Measurements from ENCODE around the gene NPC2.

The NPC2 gene

DNA sequence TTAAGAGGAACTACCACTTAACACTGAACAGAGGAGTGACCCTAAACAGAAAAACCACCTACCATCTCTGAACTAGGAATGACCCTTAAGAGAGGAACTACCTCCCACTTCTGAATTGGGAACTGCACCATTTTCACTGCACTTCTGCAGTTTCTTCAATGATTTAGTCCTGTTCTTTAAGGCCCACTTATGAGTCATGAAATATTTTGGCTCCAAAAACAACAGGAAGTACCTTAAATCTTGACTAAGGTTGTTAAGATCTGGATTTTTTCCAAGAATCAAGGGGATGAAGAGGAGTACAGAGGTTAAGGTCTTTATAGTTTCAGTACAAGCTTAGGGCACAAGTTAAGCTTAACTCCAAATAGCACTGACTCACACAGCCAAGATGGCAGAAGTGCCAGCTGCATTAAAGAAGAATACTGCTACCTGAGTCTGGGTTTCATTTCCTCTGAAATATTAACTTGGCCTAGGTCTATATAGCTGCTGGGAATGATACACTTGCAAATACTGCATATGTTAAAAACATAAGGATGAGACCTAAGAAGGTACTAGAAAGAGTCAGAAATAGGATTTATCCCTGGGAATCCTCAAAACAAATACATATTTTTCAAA lies 4.2 kb downstream of the NPC2 start:
- no peak overlapping the region for H3K4me3 ChIP-seq (ENCODE audit: low read length)
- H3K4me1 ChIP-seq (ENCODE audit: insufficient read depth, low read length): peaks cover 11% of the 10 kb centered on the region
- H3K27me3 ChIP-seq (ENCODE audit: insufficient read depth, low read length): no peaks in the 10 kb centered on the region
- peaks cover 14% of the 10 kb centered on the region for H3K36me3 ChIP-seq (ENCODE audit: insufficient read depth, low read length)
- H2AFZ ChIP-seq (ENCODE audit: low read depth, low read length): no peak overlapping the region
- no peaks in the 10 kb centered on the region for H3K9me3 ChIP-seq (ENCODE audit: low read length)

DNA sequence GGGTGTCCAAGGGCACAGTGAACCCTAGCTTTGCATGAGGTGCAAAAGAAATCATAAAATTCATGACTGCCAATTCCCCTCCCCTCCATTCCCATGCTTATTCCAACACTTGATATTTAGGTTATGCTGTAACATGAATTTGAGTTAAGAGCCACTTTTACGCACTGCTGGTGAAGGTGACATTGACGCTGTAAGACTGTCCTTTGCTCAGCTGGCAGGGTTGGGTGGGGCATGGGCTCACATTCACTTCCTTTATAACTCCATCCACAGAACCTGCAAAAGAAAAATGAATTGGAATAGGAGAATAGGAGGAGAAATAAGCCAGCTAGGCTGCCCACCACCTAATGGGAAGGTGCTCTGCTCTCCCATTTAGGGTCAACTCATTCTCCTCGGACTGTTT lies 6.9 kb downstream of the NPC2 start:
- no peak overlapping the region for H3K4me3 ChIP-seq (ENCODE audit: low read length)
- peaks cover 38% of the 10 kb centered on the region for H3K36me3 ChIP-seq (ENCODE audit: insufficient read depth, low read length)
- no peaks in the 10 kb centered on the region for H3K4me1 ChIP-seq (ENCODE audit: insufficient read depth, low read length)
- no peaks in the 10 kb centered on the region for H3K9me3 ChIP-seq (ENCODE audit: low read length)
- H2AFZ ChIP-seq (ENCODE audit: low read depth, low read length): no peak overlapping the region
- H3K27me3 ChIP-seq (ENCODE audit: insufficient read depth, low read length): no peaks in the 10 kb centered on the region

DNA sequence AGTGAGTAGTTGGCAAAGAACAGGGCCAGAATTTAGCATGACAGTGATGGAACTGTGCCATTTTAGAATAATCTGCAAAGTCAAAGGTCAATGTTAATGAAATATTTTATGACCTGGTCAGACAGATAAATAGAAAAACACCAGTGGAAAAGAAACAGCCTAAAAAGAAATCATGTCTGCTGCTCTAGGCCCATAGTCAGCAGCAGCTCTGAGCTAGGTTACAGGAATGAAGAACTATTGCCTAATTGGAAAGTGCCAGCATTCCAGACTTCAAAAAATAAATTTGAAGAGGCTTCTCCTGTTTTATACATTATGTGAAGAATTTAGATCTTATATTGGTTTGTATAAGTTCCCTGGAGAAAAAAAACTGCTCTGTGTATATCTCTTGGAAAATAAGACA lies 9.8 kb downstream of the NPC2 start:
- Histone ChIP-seq H3K36me3 (ENCODE audit: insufficient read depth, low read length) (peaks cover 42% of the 10 kb centered on the region), H3K4me3 (ENCODE audit: low read length) (no peak overlapping the region), H2AFZ (ENCODE audit: low read depth, low read length) (no peak overlapping the region), H3K9me3 (ENCODE audit: low read length) (no peaks in the 10 kb centered on the region), H3K4me1 (ENCODE audit: insufficient read depth, low read length) (peaks cover 2% of the 10 kb centered on the region), H3K27me3 (ENCODE audit: insufficient read depth, low read length) (no peaks in the 10 kb centered on the region)

DNA sequence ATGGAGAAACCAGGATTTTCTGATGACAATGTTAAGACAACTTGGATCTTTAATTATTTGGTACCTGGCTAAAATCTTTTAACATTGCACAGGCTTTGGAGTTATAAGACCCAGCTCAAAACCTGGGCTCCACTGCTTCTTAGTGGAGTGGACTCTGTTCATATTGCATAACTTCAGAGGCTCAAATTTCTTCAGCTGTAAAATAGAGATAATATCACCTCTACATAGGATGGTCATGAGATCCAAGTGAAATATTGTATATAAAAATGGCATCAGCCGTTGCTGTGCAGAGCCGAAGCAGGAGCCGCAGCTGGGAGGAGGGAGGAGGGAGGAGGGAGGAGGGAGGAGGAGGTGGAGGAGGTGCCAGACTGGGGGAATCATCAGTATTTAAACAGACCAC lies 10.5 kb downstream of the NPC2 start:
- peaks cover 42% of the 10 kb centered on the region for H3K36me3 ChIP-seq (ENCODE audit: insufficient read depth, low read length)
- no peaks in the 10 kb centered on the region for H3K9me3 ChIP-seq (ENCODE audit: low read length)
- H2AFZ ChIP-seq (ENCODE audit: low read depth, low read length): no peak overlapping the region
- no peaks in the 10 kb centered on the region for H3K27me3 ChIP-seq (ENCODE audit: insufficient read depth, low read length)
- H3K4me3 ChIP-seq (ENCODE audit: low read length): no peak overlapping the region
- peaks cover 5% of the 10 kb centered on the region for H3K4me1 ChIP-seq (ENCODE audit: insufficient read depth, low read length)

DNA sequence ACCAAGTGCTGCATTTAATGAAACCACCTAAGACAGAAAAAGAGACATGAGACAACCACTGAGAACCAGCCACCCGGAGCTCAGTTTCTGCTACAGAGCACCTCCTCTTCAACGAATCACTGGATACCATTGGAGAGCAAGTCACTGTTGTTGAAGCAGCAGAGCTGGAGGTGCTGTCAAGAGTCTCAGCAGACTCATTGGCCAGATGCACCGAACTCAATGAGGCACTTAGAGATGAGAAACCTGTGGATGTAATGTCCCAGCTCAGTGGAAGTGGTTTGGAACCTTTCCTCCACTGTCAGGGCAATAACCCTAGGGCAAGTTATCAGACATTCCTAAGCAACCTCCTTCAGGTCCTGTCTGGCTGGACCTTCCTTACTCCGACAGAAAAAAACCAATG lies 13.1 kb downstream of the NPC2 start:
- no peaks in the 10 kb centered on the region for H3K9me3 ChIP-seq (ENCODE audit: low read length)
- no peak overlapping the region for H2AFZ ChIP-seq (ENCODE audit: low read depth, low read length)
- H3K4me1 ChIP-seq (ENCODE audit: insufficient read depth, low read length): peaks cover 20% of the 10 kb centered on the region
- H3K4me3 ChIP-seq (ENCODE audit: low read length): no peak overlapping the region
- peaks cover 41% of the 10 kb centered on the region for H3K36me3 ChIP-seq (ENCODE audit: insufficient read depth, low read length)
- no peaks in the 10 kb centered on the region for H3K27me3 ChIP-seq (ENCODE audit: insufficient read depth, low read length)

DNA sequence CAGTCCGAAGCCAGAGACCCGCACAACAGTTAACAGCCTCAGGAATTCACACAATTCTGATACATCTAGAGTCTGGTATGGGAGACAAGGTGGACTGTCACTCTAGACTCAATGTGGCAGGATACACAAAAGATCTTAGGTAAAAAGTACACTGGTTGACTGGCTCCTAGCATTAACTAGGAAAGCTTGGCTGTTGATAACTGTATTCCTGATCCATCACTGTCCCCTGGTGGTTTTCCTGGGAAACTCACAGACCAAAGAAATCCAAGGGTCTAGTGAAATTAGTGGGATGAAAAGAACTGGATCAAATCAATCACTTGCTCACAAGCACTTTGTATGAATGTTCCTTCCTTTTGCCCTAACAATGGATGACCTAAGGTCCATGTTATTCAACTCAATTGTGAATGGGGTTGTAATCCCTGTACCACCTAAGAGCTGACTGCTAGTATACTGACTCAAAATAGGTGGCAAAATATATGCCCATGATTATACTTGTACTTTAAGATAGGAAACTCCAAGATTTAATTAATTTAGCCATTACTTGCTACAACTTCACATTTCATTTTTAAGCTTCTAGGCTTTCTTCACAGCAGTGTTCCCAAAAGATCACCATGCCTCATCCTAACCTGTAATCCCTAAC lies 14.0 kb downstream of the NPC2 start:
- Histone ChIP-seq H2AFZ (ENCODE audit: low read depth, low read length) (no peak overlapping the region), H3K4me1 (ENCODE audit: insufficient read depth, low read length) (peaks cover 20% of the 10 kb centered on the region), H3K9me3 (ENCODE audit: low read length) (no peaks in the 10 kb centered on the region), H3K4me3 (ENCODE audit: low read length) (no peak overlapping the region), H3K36me3 (ENCODE audit: insufficient read depth, low read length) (peaks cover 39% of the 10 kb centered on the region), H3K27me3 (ENCODE audit: insufficient read depth, low read length) (no peaks in the 10 kb centered on the region)

DNA sequence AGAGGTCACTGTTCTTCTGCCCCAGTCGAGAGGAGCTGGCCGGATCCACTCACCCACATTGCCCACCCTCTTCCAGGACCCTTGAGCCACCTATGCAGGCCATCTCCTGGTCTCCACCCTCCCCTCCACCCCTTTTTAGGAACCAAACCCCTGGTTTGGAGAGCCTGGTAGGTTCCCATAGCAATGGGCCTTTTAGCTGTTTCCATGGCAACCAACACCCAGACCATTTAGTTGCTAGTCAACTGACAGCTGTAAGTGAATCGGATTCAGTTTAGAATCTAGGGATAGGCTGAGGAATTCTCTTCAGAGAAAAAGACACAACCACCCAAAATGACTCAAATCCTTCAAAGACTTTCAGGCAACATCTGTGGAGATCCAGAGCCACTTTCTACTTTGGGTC lies 16.5 kb downstream of the NPC2 start:
- Histone ChIP-seq H3K9me3 (ENCODE audit: low read length) (no peaks in the 10 kb centered on the region), H3K4me1 (ENCODE audit: insufficient read depth, low read length) (peaks cover 20% of the 10 kb centered on the region), H3K4me3 (ENCODE audit: low read length) (no peak overlapping the region), H2AFZ (ENCODE audit: low read depth, low read length) (no peak overlapping the region), H3K36me3 (ENCODE audit: insufficient read depth, low read length) (peaks cover 23% of the 10 kb centered on the region), H3K27me3 (ENCODE audit: insufficient read depth, low read length) (no peaks in the 10 kb centered on the region)

DNA sequence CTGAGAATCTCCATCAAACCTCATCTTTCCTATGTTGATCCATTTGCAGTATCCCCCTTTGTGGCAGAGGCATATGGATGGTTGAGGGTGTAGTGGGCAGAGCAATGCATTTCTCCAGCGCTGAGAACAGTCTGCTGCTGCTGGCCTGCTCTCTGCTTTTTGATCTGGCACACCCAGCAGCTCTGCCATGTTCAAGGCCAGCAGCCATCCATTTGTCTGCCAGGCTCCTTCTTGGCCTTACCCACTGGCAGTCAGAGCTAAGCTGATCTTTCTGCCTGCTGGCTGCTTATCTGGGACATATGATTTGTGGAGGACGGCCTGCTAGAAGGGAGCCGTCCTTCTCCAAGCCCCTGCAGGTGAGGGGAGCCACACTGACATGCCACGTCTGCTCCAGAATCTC lies 17.0 kb downstream of the NPC2 start:
- Histone ChIP-seq H2AFZ (ENCODE audit: low read depth, low read length) (no peak overlapping the region), H3K4me3 (ENCODE audit: low read length) (no peak overlapping the region), H3K27me3 (ENCODE audit: insufficient read depth, low read length) (no peaks in the 10 kb centered on the region), H3K4me1 (ENCODE audit: insufficient read depth, low read length) (peaks cover 20% of the 10 kb centered on the region), H3K9me3 (ENCODE audit: low read length) (no peaks in the 10 kb centered on the region), H3K36me3 (ENCODE audit: insufficient read depth, low read length) (peaks cover 18% of the 10 kb centered on the region)

DNA sequence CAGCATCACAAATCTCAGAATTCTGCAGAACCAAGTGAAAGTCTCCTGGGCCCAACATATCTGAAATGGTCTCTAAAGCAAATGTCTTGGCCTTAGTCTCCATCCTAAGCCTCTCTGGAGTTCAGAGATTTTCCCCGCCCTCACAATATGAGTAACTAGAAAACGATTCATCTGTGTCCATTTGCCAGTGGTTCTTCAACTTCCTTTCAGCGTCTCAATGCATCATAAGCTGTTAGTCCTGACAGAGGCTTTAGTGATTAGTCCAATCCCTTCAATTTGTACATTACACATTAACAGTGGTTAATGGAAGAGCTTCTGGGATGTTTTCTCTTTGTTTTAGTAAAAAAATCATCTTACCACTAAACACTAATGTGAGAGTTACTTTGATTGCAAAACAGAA lies 17.4 kb downstream of the NPC2 start:
- Histone ChIP-seq H2AFZ (ENCODE audit: low read depth, low read length) (no peak overlapping the region), H3K4me1 (ENCODE audit: insufficient read depth, low read length) (peaks cover 20% of the 10 kb centered on the region), H3K36me3 (ENCODE audit: insufficient read depth, low read length) (peaks cover 14% of the 10 kb centered on the region), H3K4me3 (ENCODE audit: low read length) (no peak overlapping the region), H3K27me3 (ENCODE audit: insufficient read depth, low read length) (no peaks in the 10 kb centered on the region), H3K9me3 (ENCODE audit: low read length) (no peaks in the 10 kb centered on the region)

DNA sequence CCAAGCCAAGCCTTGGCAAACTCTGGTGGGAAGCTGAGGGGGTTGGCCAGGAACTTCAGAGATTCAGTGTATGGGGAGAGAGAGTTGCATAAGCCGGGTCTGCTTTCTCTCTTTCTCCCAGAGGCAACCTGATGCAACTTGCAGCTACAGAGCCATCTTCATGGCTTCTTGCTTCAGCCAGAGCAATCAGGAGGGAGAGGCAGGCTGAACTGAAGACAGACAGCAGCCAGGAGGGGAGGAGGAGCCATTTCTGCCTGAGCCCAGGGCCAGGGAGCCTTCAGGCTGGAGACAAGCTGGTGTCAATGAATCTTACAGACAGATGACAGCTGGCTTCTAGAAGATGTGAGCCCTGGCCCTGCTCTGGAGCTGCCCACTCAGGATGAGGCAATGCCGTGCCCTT lies 18.7 kb downstream of the NPC2 start:
- H2AFZ ChIP-seq (ENCODE audit: low read depth, low read length): no peak overlapping the region
- peaks cover 14% of the 10 kb centered on the region for H3K36me3 ChIP-seq (ENCODE audit: insufficient read depth, low read length)
- H3K4me1 ChIP-seq (ENCODE audit: insufficient read depth, low read length): peaks cover 20% of the 10 kb centered on the region
- H3K9me3 ChIP-seq (ENCODE audit: low read length): no peaks in the 10 kb centered on the region
- H3K4me3 ChIP-seq (ENCODE audit: low read length): no peak overlapping the region
- H3K27me3 ChIP-seq (ENCODE audit: insufficient read depth, low read length): no peaks in the 10 kb centered on the region

DNA sequence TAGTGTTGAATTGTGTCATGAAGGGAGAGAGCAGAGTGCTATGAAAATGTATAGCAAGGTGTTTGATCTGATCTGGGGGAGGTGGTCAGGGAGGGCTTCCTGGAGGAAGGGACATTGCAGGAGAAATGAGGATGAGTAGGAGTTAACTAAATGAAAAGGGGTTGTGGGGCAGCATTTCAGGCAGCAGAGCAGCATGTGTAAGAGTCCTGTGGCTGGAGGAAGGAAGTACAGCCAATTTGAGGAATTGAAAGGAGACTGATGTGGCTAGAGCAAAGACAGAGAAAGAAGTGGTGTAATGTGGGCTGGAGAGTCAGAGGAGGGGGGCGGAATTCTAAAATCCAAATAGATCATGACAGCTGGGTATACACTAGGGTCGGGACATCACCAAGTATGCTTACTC lies 20.5 kb downstream of the NPC2 start:
- H3K4me3 ChIP-seq (ENCODE audit: low read length): no peak overlapping the region
- H3K4me1 ChIP-seq (ENCODE audit: insufficient read depth, low read length): peaks cover 15% of the 10 kb centered on the region
- H3K27me3 ChIP-seq (ENCODE audit: insufficient read depth, low read length): no peaks in the 10 kb centered on the region
- H3K9me3 ChIP-seq (ENCODE audit: low read length): no peaks in the 10 kb centered on the region
- H3K36me3 ChIP-seq (ENCODE audit: insufficient read depth, low read length): peaks cover 14% of the 10 kb centered on the region
- no peak overlapping the region for H2AFZ ChIP-seq (ENCODE audit: low read depth, low read length)

DNA sequence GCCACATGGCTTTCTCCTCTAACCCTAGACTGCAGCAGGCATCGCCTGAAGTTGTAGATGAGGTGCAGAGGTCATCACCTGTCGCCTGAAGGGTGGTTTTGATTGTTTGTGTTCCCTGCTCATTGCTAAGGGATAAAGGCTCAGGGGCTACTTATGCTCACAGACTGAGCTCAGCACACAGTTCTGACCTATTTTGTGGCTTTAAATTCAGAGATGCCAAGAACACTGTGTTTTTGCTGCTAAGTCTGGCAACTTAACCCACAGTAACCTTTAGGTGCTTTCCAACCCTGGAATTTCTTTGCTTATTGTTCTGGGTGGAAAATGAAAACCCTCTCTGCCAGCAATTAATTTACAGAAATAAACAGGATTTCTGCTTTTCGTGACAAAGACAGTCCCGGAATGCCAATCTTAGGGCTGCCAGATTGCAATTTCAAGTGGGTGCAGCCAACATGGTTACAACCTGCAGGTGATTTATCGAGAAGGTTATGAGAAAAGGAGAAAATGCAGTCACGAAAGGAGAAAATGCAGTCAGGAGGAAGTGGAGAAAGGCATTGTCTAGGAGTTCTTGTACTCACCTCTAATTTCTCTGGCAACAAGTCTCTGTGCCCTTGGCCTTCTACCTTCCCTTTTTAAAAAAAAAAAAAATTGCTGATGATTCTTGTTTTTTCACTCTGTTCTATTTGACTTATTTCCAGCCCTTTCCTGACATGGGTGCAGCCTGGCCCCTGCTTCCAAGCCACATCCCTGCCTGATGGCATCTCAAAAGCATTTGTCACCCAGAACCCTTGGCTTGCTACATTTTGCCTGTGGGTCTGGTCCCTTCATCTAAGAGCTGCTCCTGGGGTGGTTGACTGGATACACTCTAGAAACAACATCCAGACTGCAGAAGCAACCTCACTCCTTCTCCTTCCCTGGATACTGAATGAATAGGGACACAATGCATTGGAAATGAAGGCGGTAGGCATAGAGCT lies 23.3 kb downstream of the NPC2 start:
- H3K36me3 ChIP-seq (ENCODE audit: insufficient read depth, low read length): peaks cover 10% of the 10 kb centered on the region
- no peak overlapping the region for H2AFZ ChIP-seq (ENCODE audit: low read depth, low read length)
- no peaks in the 10 kb centered on the region for H3K27me3 ChIP-seq (ENCODE audit: insufficient read depth, low read length)
- no peak overlapping the region for H3K4me3 ChIP-seq (ENCODE audit: low read length)
- no peaks in the 10 kb centered on the region for H3K9me3 ChIP-seq (ENCODE audit: low read length)
- H3K4me1 ChIP-seq (ENCODE audit: insufficient read depth, low read length): no peaks in the 10 kb centered on the region

DNA sequence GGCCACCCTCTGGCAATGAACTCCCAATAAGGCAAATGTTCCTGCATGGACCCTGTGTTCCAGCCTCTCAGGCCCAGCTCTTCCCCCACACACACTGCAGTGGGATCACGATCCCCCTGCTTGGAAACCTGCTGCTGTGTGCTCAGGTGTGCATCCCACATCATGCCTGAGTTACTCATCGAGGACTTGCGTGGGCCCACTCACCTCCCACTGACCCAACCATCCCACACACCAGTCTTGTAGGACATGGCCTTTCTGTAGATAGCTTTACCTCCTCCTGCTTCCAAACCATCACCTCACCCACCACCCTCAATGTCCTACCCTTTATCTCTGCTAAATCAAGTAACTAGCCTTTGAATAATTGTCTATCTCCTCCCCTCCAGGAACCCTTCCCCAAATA lies 24.6 kb downstream of the NPC2 start:
- no peaks in the 10 kb centered on the region for H3K4me1 ChIP-seq (ENCODE audit: insufficient read depth, low read length)
- no peaks in the 10 kb centered on the region for H3K9me3 ChIP-seq (ENCODE audit: low read length)
- no peaks in the 10 kb centered on the region for H3K36me3 ChIP-seq (ENCODE audit: insufficient read depth, low read length)
- no peak overlapping the region for H2AFZ ChIP-seq (ENCODE audit: low read depth, low read length)
- no peaks in the 10 kb centered on the region for H3K27me3 ChIP-seq (ENCODE audit: insufficient read depth, low read length)
- no peak overlapping the region for H3K4me3 ChIP-seq (ENCODE audit: low read length)
